ENCODE measurements around the gene FLVCR2. TPM values are rescaled to one million over a fixed set of nuclear protein-coding genes. Genes with fewer than 3 reads are reported as not detected.

Gene FLVCR2
- total and polyA plus RNA-seq, 2 of the 13 experiments (the other 11 are each of a cell fraction or from before 2014, with no cell fraction given), result 9.9 to 10.5 TPM

DNA sequence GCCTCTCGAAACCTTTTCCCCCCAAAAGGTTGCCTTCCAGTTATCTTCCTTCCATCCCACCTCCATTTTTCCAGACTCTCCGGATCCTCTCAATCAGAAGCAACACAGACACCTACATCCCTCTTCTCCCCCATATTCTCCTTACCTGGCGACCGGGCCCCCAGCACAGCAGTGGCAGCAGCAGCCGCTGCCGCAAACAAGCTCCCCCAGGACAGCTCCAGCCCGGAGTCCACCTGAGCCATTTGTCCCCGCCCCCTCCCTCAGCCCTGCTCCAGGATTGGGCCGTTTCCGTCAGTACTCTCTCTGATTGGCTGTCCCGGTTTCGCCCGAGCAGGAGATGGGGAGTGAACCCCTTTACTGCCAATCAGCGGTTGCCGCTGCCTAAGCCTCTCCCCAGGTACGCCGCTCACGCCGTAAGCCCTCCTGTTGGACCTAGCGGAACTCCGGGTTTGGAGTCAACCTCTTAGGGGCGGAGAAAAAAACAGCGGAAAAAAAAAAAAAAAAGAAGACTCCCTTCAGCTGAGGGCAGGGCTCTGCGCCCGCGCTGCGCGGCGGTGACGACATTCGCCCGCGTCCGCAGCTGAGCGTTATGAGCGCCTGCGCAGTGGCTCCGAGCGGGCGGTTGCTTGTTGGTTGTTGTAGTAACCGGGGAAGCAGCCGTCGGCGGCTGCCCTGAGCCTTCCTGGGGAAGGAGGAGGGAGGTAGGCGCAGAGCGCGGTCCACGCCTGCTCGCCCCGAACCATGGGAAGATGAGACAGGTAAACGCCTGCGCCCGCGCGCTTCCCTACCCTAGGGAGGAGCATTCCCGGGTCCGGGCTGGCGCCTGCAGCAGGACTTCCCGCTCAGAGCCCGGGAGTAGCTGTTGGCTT, 82.4 kb downstream of the FLVCR2 start, which contains the start of the genes ERG28 and TTLL5 (continued):
- TF ChIP-seq RBFOX2 (IDR thresholded peaks at IDR 0.05; ENCODE audit: low read depth, low read length), result peak; percentile 67
- TF ChIP-seq, protein P1, sequence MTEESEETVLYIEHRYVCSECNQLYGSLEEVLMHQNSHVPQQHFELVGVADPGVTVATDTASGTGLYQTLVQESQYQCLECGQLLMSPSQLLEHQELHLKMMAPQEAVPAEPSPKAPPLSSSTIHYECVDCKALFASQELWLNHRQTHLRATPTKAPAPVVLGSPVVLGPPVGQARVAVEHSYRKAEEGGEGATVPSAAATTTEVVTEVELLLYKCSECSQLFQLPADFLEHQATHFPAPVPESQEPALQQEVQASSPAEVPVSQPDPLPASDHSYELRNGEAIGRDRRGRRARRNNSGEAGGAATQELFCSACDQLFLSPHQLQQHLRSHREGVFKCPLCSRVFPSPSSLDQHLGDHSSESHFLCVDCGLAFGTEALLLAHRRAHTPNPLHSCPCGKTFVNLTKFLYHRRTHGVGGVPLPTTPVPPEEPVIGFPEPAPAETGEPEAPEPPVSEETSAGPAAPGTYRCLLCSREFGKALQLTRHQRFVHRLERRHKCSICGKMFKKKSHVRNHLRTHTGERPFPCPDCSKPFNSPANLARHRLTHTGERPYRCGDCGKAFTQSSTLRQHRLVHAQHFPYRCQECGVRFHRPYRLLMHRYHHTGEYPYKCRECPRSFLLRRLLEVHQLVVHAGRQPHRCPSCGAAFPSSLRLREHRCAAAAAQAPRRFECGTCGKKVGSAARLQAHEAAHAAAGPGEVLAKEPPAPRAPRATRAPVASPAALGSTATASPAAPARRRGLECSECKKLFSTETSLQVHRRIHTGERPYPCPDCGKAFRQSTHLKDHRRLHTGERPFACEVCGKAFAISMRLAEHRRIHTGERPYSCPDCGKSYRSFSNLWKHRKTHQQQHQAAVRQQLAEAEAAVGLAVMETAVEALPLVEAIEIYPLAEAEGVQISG (CRISPR knock-in tag; IDR thresholded peaks at IDR 0.05), result peak; percentile 72
- TF ChIP-seq ZNF343 (CRISPR knock-in tag; IDR thresholded peaks at IDR 0.05), result peak; percentile 25; the same call in 1 of the 2 replicates
- TF ChIP-seq, protein P2, sequence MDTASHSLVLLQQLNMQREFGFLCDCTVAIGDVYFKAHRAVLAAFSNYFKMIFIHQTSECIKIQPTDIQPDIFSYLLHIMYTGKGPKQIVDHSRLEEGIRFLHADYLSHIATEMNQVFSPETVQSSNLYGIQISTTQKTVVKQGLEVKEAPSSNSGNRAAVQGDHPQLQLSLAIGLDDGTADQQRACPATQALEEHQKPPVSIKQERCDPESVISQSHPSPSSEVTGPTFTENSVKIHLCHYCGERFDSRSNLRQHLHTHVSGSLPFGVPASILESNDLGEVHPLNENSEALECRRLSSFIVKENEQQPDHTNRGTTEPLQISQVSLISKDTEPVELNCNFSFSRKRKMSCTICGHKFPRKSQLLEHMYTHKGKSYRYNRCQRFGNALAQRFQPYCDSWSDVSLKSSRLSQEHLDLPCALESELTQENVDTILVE (CRISPR knock-in tag; IDR thresholded peaks at IDR 0.05), result no peak
- no peak for TF ChIP-seq HMG20A (CRISPR knock-in tag; IDR thresholded peaks at IDR 0.05; ENCODE audit: borderline replicate concordance)
- TF ChIP-seq RFX5 (IDR thresholded peaks at IDR 0.05; ENCODE audit: low read depth, low read length), result peak; percentile 35; the same call in 1 of the 2 replicates
- TF ChIP-seq, protein P3, sequence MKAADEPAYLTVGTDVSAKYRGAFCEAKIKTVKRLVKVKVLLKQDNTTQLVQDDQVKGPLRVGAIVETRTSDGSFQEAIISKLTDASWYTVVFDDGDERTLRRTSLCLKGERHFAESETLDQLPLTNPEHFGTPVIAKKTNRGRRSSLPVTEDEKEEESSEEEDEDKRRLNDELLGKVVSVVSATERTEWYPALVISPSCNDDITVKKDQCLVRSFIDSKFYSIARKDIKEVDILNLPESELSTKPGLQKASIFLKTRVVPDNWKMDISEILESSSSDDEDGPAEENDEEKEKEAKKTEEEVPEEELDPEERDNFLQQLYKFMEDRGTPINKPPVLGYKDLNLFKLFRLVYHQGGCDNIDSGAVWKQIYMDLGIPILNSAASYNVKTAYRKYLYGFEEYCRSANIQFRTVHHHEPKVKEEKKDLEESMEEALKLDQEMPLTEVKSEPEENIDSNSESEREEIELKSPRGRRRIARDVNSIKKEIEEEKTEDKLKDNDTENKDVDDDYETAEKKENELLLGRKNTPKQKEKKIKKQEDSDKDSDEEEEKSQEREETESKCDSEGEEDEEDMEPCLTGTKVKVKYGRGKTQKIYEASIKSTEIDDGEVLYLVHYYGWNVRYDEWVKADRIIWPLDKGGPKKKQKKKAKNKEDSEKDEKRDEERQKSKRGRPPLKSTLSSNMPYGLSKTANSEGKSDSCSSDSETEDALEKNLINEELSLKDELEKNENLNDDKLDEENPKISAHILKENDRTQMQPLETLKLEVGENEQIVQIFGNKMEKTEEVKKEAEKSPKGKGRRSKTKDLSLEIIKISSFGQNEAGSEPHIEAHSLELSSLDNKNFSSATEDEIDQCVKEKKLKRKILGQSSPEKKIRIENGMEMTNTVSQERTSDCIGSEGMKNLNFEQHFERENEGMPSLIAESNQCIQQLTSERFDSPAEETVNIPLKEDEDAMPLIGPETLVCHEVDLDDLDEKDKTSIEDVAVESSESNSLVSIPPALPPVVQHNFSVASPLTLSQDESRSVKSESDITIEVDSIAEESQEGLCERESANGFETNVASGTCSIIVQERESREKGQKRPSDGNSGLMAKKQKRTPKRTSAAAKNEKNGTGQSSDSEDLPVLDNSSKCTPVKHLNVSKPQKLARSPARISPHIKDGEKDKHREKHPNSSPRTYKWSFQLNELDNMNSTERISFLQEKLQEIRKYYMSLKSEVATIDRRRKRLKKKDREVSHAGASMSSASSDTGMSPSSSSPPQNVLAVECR (CRISPR knock-in tag; IDR thresholded peaks at IDR 0.05; ENCODE audit: borderline replicate concordance), result peak; percentile 97
- peak; percentile 93 for TF ChIP-seq GATAD1 (CRISPR knock-in tag; IDR thresholded peaks at IDR 0.05)
- no peak for TF ChIP-seq TOE1 (CRISPR knock-in tag; IDR thresholded peaks at IDR 0.05)
- TF ChIP-seq, protein P4, sequence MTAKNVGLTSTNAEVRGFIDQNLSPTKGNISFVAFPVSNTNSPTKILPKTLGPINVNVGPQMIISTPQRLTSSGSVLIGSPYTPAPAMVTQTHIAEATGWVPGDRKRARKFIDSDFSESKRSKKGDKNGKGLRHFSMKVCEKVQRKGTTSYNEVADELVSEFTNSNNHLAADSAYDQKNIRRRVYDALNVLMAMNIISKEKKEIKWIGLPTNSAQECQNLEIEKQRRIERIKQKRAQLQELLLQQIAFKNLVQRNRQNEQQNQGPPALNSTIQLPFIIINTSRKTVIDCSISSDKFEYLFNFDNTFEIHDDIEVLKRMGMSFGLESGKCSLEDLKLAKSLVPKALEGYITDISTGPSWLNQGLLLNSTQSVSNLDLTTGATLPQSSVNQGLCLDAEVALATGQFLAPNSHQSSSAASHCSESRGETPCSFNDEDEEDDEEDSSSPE (CRISPR knock-in tag; IDR thresholded peaks at IDR 0.05), result peak; percentile 83
- peak; percentile 18; the same call in 1 of the 2 replicates for TF ChIP-seq ZNF792 (CRISPR knock-in tag; IDR thresholded peaks at IDR 0.05)
- TF ChIP-seq ZNF607 (CRISPR knock-in tag; IDR thresholded peaks at IDR 0.05; ENCODE audit: borderline replicate concordance), result peak; percentile 24; the same call in 1 of the 2 replicates
- TF ChIP-seq ZNF263 (CRISPR knock-in tag; IDR thresholded peaks at IDR 0.05), result peak; percentile 82
- TF ChIP-seq ZNF33B (CRISPR knock-in tag; IDR thresholded peaks at IDR 0.05), result 0 out of 2 replicates have a peak, but pooled peaks have one; percentile 75
- TF ChIP-seq, protein P5, sequence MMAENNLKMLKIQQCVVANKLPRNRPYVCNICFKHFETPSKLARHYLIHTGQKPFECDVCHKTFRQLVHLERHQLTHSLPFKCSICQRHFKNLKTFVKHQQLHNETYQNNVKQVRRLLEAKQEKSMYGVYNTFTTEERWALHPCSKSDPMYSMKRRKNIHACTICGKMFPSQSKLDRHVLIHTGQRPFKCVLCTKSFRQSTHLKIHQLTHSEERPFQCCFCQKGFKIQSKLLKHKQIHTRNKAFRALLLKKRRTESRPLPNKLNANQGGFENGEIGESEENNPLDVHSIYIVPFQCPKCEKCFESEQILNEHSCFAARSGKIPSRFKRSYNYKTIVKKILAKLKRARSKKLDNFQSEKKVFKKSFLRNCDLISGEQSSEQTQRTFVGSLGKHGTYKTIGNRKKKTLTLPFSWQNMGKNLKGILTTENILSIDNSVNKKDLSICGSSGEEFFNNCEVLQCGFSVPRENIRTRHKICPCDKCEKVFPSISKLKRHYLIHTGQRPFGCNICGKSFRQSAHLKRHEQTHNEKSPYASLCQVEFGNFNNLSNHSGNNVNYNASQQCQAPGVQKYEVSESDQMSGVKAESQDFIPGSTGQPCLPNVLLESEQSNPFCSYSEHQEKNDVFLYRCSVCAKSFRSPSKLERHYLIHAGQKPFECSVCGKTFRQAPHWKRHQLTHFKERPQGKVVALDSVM (CRISPR knock-in tag; IDR thresholded peaks at IDR 0.05), result peak; percentile 29; the same call in 1 of the 2 replicates
- peak; percentile 64; the same call in 1 of the 2 replicates for TF ChIP-seq CAMTA2 (CRISPR knock-in tag; IDR thresholded peaks at IDR 0.05; ENCODE audit: borderline replicate concordance)
- TF ChIP-seq HNRNPK (IDR thresholded peaks at IDR 0.05; ENCODE audit: low read depth, low read length, poor library complexity, severe bottlenecking), result peak; percentile 17

Data from HepG2 (cell line).